DOHH2 (cell line): Measurements from ENCODE around the gene DLGAP3.

Experiments
- CTCF ChIP-seq: fragments of 200-600 bp; sonication (generic); IDR thresholded peaks from one replicate; pipeline ENCODE4 v1.5.1; 2014; ENCODE audit warnings: antibody characterized with exemption, mild to moderate bottlenecking, low read depth, low read length; ENCODE audit not compliant: poor library complexity, severe bottlenecking
- EZH2phosphoT487 ChIP-seq: fragments of 200-600 bp; sonication (generic); IDR thresholded peaks from 2 replicates; pipeline ENCODE4 v1.6.1; 2017; ENCODE audit warnings: borderline replicate concordance, mild to moderate bottlenecking, antibody characterized with exemption, low read length, moderate library complexity, mixed read lengths

GRCh38 chr1:34852677-34853217 lies 76.7 kb downstream of the DLGAP3 start:
- TF ChIP-seq CTCF = peak; percentile 100
- TF ChIP-seq EZH2phosphoT487 = no peak
